Liver (tissue), 9 donors: ENCODE results near the gene GTPBP1. TPM values are rescaled to one million over a fixed set of nuclear protein-coding genes. Genes with fewer than 3 reads are reported as not detected.

Experiments
- DNase-seq: peaks from one replicate; pipeline ENCODE4 v3.0.0-alpha.2; 2017; ENCODE audit warnings: low spot score
- H3K27ac ChIP-seq, 2 donors: one replicate each; pipeline ENCODE4 v1.7.0; 2013; ENCODE audit warnings: inconsistent platforms in 2 of 2, low read length in 2 of 2, control low read depth in 1 of 2, low read depth in 1 of 2, mild to moderate bottlenecking in 1 of 2
- H3K27me3 ChIP-seq, 4 donors: one replicate each; pipeline versions ENCODE4 v1.6.1 to v1.7.0; 2013; ENCODE audit warnings: low read length in 3 of 4, inconsistent platforms in 1 of 4, mild to moderate bottlenecking in 1 of 4, moderate library complexity in 1 of 4; ENCODE audit not compliant: control insufficient read depth in 4 of 4, insufficient read depth in 4 of 4
- H3K36me3 ChIP-seq, 4 donors: one replicate each; pipeline versions ENCODE4 v1.6.1 to v1.7.0; 2013; ENCODE audit warnings: low read length in 3 of 4, mild to moderate bottlenecking in 3 of 4, low read depth in 1 of 4, moderate library complexity in 1 of 4; ENCODE audit not compliant: control insufficient read depth in 4 of 4, insufficient read depth in 3 of 4
- H3K4me1 ChIP-seq, 4 donors: one replicate each; pipeline versions ENCODE4 v1.6.1 to v1.7.0; 2013; ENCODE audit warnings: low read length in 3 of 4, mild to moderate bottlenecking in 3 of 4, moderate library complexity in 1 of 4; ENCODE audit not compliant: control insufficient read depth in 4 of 4, insufficient read depth in 4 of 4
- H3K4me3 ChIP-seq, 3 donors: one replicate each; pipeline versions ENCODE4 v1.6.1 to v1.7.0; 2013; ENCODE audit warnings: low read length in 3 of 3, control low read depth in 1 of 3, low read depth in 1 of 3, mild to moderate bottlenecking in 1 of 3
- H3K9ac ChIP-seq, 2 donors: one replicate each; pipeline ENCODE4 v1.7.0; 2013; ENCODE audit warnings: low read length in 2 of 2, mild to moderate bottlenecking in 2 of 2, moderate library complexity in 2 of 2, control low read depth in 1 of 2, low read depth in 1 of 2
- H3K9me3 ChIP-seq, 4 donors: one replicate each; pipeline versions ENCODE4 v1.6.1 to v1.7.0; 2013; ENCODE audit warnings: low read length in 3 of 4; ENCODE audit not compliant: control insufficient read depth in 4 of 4
- ATF3 ChIP-seq: IDR thresholded peaks from 2 replicates; pipeline ENCODE4 v1.6.1; 2016; ENCODE audit warnings: antibody characterized with exemption
- EGR1 ChIP-seq, 2 donors: IDR thresholded peaks; 2 replicates each; pipeline ENCODE4 v1.6.1; 2016 to 2018; ENCODE audit warnings: antibody characterized with exemption in 2 of 2, low read depth in 2 of 2
- FOXA1 ChIP-seq: IDR thresholded peaks from 2 replicates; pipeline ENCODE4 v1.6.1; 2016; ENCODE audit warnings: antibody characterized with exemption
- GABPA ChIP-seq, 2 donors: IDR thresholded peaks in 1 of 2; conservative IDR thresholded peaks in 1 of 2; 2 replicates each; pipeline ENCODE4 v1.6.1; 2016; ENCODE audit warnings: antibody characterized with exemption in 2 of 2, mild to moderate bottlenecking in 1 of 2, moderate library complexity in 1 of 2
- HNF4G ChIP-seq: IDR thresholded peaks from 2 replicates; pipeline ENCODE4 v1.6.1; 2016; ENCODE audit warnings: antibody characterized with exemption
- JUND ChIP-seq, 2 donors: IDR thresholded peaks; 2 replicates each; pipeline ENCODE4 v1.6.1; 2016; ENCODE audit warnings: antibody characterized with exemption in 2 of 2
- NR2F2 ChIP-seq: IDR thresholded peaks from 2 replicates; pipeline ENCODE4 v1.6.1; 2016; ENCODE audit warnings: antibody characterized with exemption
- RAD21 ChIP-seq, 2 donors: IDR thresholded peaks; 2 replicates each; pipeline ENCODE4 v1.6.1; 2016; ENCODE audit warnings: antibody characterized with exemption in 2 of 2, mild to moderate bottlenecking in 2 of 2
- RXRA ChIP-seq, 2 donors: IDR thresholded peaks; 2 replicates each; pipeline ENCODE4 v1.6.1; 2017 to 2018; ENCODE audit warnings: antibody characterized with exemption in 2 of 2, mild to moderate bottlenecking in 1 of 2
- SP1 ChIP-seq: IDR thresholded peaks from 2 replicates; pipeline ENCODE4 v1.6.1; 2018; ENCODE audit warnings: antibody characterized with exemption, mild to moderate bottlenecking
- TAF1 ChIP-seq: conservative IDR thresholded peaks from 2 replicates; pipeline ENCODE4 v1.6.1; 2016; ENCODE audit warnings: antibody characterized with exemption, mild to moderate bottlenecking
- YY1 ChIP-seq: IDR thresholded peaks from 2 replicates; pipeline ENCODE4 v1.6.1; 2016; ENCODE audit warnings: antibody characterized with exemption, mild to moderate bottlenecking
- WGBS: extraction: QIAGEN DNeasy Blood & Tissue Kit; methylation state at CpG from one replicate; pipeline ENCODE4 v1.1.7; 2013; 5-methylcytosine and 5-hydroxymethylcytosine counted together
- polyA plus RNA-seq, 2 donors: library from polyadenylated mRNA; stranded (reverse) in 1 of 2; unstranded in 1 of 2; fragments of 200-250 nt in 1 of 2; fragments of >200 nt in 1 of 2; fragmentation: Nextera tagmentation in 1 of 2; extraction: Ambion mirVana in 1 of 2; gene quantifications; one replicate each; pipeline versions ENCODE4 v1.2.1 to v1.2.3, GENCODE V29; 2013 to 2015
- total RNA-seq, 2 donors: library from RNA; depleted of rRNA; stranded (reverse); fragments of >200 nt; gene quantifications; one replicate each; pipeline ENCODE4 v1.2.3, GENCODE V29; 2014
- TF ChIP-seq, protein P1 (sequence below): IDR thresholded peaks from 2 replicates; pipeline ENCODE4 v1.6.1; 2016; ENCODE audit warnings: antibody characterized with exemption
- donor health status: healthy.
- donor health status: healthy.
- donor health status: healthy.
- donor health status: healthy.
- donor health status: healthy.

GTPBP1 gene
- total and polyA plus RNA-seq, 4 donors = 5.3 to 56.3 (median 16.1) TPM

DNA sequence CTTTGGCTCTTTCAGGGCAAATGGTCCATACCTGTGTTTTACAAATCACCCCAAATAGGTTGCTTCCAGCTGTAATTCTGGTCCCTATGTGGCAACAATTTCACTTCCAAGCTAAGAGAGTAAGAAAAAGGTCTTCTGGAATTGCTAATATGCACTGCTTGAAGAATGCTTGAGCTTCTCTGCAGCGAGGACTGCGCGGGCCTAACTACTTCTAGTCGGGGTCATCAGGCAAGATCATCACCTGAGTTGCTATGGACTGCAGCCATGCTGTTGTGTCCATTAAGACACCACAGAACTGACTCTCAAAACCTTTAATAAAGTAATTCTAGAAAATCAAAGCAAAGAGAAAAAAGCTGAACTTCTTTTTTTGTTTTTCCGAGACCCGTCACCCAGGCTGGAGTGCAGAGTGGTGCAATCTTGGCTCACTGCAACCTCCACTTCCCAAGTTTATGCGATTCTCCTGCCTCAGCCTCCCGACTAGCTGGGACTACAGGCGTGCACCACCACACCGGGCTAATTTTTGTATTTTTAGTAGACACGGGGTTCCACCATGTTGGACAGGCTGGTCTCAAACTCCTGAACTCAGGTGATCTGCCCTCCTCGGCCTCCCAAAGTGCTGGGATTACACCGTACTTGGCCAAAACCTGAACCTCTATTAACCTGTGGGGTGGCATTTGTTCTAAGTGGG is 7.2 kb upstream of the GTPBP1 start:
- Histone ChIP-seq H3K27me3 (no peaks in the 10 kb centered on the region), H3K4me3 (no peak overlapping the region), H3K27ac (peak overlapping the region in 1 of 2 donors; percentile 98), H3K9me3 (no peaks in the 10 kb centered on the region), H3K4me1 (peaks cover 8 to 37% (median 29%) of the 10 kb centered on the region in 4 donors), H3K9ac (peak overlapping the region in 1 of 2 donors; percentile 89), H3K36me3 (no peaks in the 10 kb centered on the region)
- DNase-seq = no peak
- no peak for TF ChIP-seq TAF1
- TF ChIP-seq EGR1 (IDR thresholded peaks at IDR 0.05; ENCODE audit: low read depth in 2 of 2) = no peak
- TF ChIP-seq FOXA1 = no peak
- TF ChIP-seq HNF4G = no peak
- no peak for TF ChIP-seq RAD21 (IDR thresholded peaks at IDR 0.05)
- no peak for TF ChIP-seq YY1
- no peak for TF ChIP-seq GABPA (IDR thresholded peaks at IDR 0.05 in 1 of 2, conservative IDR thresholded peaks at IDR 0.05 in 1 of 2)
- TF ChIP-seq JUND (IDR thresholded peaks at IDR 0.05) = no peak
- TF ChIP-seq, protein P1, sequence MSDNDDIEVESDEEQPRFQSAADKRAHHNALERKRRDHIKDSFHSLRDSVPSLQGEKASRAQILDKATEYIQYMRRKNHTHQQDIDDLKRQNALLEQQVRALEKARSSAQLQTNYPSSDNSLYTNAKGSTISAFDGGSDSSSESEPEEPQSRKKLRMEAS = no peak
- WGBS = 93% methylated on average over 13 of the region's 13 CpGs

DNA sequence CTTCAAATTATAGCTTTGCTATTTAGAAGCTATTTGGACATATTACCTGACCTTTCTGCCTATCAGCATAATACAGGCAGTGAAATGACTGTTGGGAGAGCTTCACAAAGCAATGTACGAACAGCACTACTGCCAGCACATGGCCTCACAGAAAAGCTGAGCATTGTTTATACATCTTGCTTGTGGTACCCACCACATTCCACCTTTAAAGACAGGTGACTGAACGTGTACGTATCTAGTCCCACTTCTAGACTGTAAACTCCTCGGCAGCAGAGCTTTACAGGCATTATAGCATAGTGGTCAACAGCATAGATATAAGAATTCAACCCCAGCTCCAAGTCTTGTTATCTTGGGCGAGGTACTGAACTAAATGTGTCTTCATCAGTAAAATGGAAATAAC is 6.6 kb upstream of the GTPBP1 start:
- peaks cover 8 to 37% (median 29%) of the 10 kb centered on the region in 4 donors for H3K4me1 ChIP-seq
- peak overlapping the region; percentile 65 to 83 (median 66) for H3K4me3 ChIP-seq
- H3K9me3 ChIP-seq = no peaks in the 10 kb centered on the region
- DNase-seq = no peak
- TF ChIP-seq EGR1 (IDR thresholded peaks at IDR 0.05; ENCODE audit: low read depth in 2 of 2) (no peak), NR2F2 (no peak), TAF1 (no peak), ATF3 (no peak), FOXA1 (no peak)
- WGBS = 75% methylated on average over 5 of the region's 5 CpGs
- H3K9ac ChIP-seq = peak overlapping the region; percentile 89 to 97
- no peaks in the 10 kb centered on the region for H3K27me3 ChIP-seq
- H3K27ac ChIP-seq = peak overlapping the region; percentile 90 to 98
- H3K36me3 ChIP-seq = no peaks in the 10 kb centered on the region

- TF ChIP-seq FOXA1 = no peak
- TF ChIP-seq SP1 = no peak
- TF ChIP-seq RAD21 (IDR thresholded peaks at IDR 0.05) = no peak
- TF ChIP-seq GABPA (IDR thresholded peaks at IDR 0.05 in 1 of 2, conservative IDR thresholded peaks at IDR 0.05 in 1 of 2) = no peak
- no peak for TF ChIP-seq ATF3
- TF ChIP-seq RXRA (IDR thresholded peaks at IDR 0.05) = no peak
- Histone ChIP-seq H3K9me3 (no peaks in the 10 kb centered on the region), H3K27me3 (no peaks in the 10 kb centered on the region), H3K36me3 (no peaks in the 10 kb centered on the region), H3K4me3 (peak overlapping the region; percentile 65 to 83 (median 66)), H3K27ac (peak overlapping the region; percentile 90 to 98), H3K9ac (peak overlapping the region; percentile 89 to 97), H3K4me1 (peaks cover 8 to 41% (median 32%) of the 10 kb centered on the region in 4 donors)
- 49% methylated on average over 6 of the region's 6 CpGs for WGBS
- no peak for DNase-seq
Observed at GRCh38 chr22:38699784-38700183, 6.0 kb upstream of the GTPBP1 start.
